Adipose tissue (tissue), 3 donors: ENCODE results near the gene PRMT3. TPM values are rescaled to one million over a fixed set of nuclear protein-coding genes. Genes with fewer than 3 reads are reported as not detected.
"Not testable (repeated sequence)": the region's sequence is repeated elsewhere in the genome, so short reads cannot be mapped to it uniquely, and the experiment has no call there.

Source experiments
- H3K27ac ChIP-seq: one replicate; pipeline ENCODE4 v1.5.1; 2013; ENCODE audit warnings: low read depth, low read length
- WGBS, 3 donors: extraction: QIAGEN DNeasy Blood & Tissue Kit; methylation state at CpG; one replicate each; pipeline ENCODE4 v1.1.7; 2013; 5-methylcytosine and 5-hydroxymethylcytosine counted together
- polyA plus RNA-seq, 3 donors: library from polyadenylated mRNA; stranded (reverse); fragments of 200-250 nt; gene quantifications; one replicate each; pipeline ENCODE4 v1.2.3, GENCODE V29; 2013
- donor health status: healthy with polysubstance abuse.
- donor health status: Bipolar disorder and iron deficiency.
- donor health status: healthy.

PRMT3 gene
- polyA plus RNA-seq, 3 donors, result 4.1 to 7.6 (median 6.3) TPM

DNA sequence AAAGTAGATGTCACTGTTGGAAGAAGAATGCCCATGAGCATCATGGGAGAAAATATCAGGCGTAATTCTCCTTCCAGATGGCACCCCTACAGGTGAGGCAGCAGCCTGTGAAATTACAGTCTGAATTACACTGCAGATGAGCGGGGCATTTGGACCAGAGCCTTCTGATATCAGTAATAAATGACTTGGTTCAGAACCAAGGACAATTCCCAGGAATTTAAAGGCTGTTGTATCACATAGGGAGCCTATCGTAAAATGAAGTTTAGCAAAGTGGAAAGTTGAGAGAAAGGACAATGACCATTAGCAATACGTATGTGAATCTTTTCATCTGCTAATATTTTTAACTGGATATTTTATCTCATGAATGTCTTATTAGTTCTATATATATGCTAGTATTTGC, 61.3 kb downstream of the PRMT3 start:
- H3K27ac ChIP-seq, result no peak overlapping the region
- 46 to 95% (median 94%) methylated on average over 4 of the region's 4 CpGs for WGBS, 3 donors

DNA sequence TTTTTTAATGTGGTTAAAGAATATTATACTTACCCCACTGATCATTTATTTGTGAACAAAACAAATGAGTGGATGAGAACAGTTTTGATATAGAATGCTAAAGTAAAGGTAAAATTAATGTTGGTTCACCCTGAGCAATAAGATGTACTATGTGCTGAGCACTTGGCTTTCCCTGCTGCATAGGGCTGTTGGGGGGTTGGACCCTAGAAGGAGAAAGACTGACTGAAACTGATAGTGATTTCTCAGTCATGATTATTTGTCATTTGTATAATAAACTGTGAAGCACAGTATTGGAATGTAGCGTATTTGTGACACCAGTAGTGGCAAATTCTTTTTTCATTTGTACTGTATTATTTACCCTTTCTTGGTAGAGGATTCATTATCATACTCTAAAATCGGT, 63.3 kb downstream of the PRMT3 start:
- WGBS, 3 donors, result 88 to 92% (median 92%) methylated on average over 2 of the region's 2 CpGs
- H3K27ac ChIP-seq, result no peak overlapping the region

DNA sequence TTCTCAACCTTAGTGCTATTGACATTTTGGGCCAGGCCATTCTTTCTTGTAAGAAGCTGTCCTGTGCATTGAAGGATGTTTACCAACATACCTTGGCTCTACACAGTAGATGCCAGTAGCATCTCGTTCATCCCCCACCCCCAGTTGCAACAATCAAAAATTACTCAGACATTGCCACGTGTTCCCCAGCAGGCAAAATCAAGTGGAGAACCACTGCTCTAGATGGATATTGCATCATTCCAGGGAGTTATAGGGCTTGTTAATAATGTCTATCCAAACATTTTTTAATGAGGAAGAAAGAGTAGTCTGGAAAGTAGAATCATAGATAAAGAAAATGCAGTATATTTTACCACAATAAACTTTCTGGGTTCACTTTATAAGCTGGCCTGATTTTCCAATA, 64.1 kb downstream of the PRMT3 start:
- H3K27ac ChIP-seq, result no peak overlapping the region

DNA sequence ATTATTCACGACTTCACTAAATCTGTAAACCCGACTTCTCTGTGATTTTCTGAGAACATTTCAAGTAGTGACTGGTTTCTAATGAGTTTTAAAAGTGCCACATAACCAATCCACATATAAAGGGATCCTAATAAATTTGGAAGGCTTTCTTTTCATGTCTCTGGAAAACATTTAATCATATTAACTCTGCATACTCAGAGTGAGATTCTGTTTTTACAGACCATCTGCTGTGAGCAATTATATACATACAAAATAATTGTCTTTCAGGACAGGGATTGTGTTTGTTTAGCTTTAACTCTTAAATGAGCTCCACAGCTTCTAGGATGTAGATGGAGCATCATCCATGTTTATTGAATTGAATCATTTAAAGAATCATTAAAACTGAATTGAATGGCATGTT, 65.1 kb downstream of the PRMT3 start:
- 82 to 94% (median 89%) methylated on average over 2 of the region's 2 CpGs for WGBS, 3 donors
- no peak overlapping the region for H3K27ac ChIP-seq

More for the DNA sequence above, 64.1 kb downstream of the PRMT3 start:
- 57 to 84% (median 71%) methylated on average over 2 of the region's 2 CpGs for WGBS, 3 donors

DNA sequence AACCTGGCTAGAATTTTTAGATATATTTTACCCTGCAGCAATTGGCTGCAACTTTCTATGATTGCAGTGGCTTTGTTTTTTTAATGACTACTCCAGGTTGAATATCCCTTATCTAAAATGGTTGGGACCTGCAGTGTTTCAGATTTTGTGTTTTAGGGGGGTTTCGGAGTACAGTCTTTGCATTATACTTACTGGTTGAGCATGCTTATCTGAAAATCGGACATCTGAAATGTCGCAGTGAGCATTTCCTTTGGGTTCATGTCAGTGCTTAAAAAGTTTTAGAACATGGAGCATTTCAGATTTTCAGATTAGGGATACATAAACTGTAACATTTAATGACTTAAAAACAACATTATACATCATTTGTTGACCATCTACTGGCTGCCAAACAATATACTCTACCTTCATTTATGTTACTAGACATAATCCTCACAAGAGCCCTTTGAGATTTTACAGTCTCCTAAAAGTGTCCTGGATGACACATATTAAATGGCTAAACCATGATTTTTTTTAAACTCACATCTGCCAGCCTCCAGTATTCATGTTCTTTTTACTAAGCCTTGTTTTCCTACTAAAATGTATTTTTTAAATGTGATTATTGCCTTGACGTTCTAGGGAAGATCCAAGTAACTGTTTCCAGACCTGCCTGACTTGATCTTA, 66.3 kb downstream of the PRMT3 start:
- H3K27ac ChIP-seq, result no peak overlapping the region
- WGBS, 3 donors, result 91 to 94% (median 93%) methylated on average over 4 of the region's 4 CpGs

DNA sequence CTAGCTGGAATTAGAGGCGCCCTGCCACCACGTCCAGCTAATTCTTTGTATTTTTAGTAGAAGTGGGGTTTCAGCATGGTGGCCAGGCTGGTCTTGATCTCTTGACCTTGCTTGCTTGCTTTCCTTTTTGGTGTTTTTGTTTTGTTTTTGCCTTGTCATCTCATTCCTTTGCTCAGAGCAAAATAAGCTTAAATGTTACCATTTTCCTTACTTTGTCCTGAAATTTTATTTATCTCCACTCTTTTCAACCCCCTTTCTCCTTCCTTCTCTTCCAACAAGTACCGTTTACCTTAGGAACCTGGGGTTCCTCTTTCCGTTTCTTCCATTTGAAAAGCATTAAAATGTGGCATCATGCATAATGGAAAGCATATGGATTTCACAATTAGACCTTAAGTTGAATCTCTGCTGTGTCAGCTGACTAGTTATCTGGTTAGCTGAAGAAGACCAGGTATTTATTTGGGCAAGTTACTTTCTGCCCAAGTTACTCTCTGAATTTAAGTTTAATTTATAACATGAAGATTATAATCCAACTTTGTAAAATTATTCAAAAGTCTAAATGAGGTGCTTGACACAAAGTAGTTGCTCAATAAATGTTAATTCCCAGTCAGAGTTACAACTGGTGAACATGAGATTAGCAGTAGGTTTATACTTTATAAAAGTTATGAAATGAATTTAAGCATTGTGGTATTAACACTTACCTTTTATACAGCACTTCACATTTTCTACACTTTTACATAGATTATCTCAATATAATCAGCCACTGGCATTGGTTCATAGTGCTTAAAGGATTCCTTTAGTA, 69.7 kb downstream of the PRMT3 start:
- H3K27ac ChIP-seq, result no peak overlapping the region
- WGBS, 3 donors, result 88 to 100% (median 91%) methylated on average over 4 of the region's 4 CpGs

DNA sequence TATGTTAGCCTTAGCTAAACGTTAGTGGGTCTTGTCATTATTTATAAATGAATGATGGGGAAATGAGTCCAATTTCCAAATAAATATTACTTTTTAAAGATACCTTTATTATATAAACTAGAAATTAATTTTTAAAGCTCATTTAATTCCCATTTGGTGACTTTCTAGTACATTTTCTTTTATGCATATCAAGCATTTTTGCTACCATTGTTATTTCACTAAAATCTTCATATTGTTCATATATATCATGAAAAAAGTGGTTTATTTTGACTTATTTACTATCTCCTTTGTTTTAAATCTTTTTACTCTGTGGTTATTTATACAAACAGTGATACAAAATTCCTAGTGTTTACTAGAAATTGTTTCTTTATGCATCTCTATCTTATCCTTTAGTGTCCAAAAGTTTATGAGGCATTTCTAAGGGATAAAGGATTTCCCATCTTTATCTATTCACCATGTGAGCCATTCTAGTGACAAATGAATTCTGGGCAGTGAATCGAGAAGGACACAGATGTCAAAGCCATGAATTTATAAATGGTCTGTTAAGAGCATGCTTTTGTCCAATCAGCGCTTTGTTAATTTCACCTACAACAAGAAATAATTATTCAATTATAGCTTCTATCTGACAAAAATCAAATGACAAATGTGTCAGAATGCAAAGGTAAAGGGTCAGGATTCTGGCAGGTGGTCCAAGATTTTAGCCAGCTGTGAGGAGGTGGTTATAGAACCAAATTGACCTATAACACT, 70.6 kb downstream of the PRMT3 start:
- WGBS, 3 donors, result 88 to 89% (median 88%) methylated on average over 3 of the region's 3 CpGs
- H3K27ac ChIP-seq, result no peak overlapping the region

DNA sequence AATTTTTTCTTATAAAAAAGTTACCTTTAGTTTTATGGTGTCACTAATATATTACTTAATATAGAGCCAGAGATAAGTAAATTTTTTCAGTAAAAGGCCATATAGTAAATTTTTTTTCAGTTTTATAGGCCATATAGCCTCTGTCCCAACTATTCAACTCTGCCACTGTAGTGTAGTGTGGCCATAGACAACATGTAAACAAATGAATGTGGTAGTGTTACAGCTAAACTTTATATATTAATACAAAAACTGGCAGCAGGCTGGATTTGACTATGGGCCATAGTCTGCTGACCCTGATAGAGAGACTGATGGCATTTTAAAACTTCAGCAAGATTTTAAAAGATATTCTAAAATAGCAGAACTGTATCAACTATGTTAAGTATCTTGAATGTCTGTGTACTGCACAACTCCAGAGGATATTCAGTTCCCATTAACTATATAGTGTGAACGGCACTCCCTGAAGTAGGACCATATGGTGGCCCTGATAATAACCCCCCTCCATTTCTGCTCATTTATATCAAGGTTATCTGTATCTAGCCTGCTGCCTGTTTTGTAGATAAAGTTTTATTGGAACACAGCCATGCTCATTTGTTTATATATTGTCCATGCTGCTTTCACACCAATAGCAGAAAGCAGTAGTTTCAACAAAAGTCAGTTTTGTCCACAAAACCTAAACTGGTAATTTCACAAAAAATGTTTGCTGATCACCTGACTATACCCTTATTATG, 71.6 kb downstream of the PRMT3 start:
- 57 to 95% (median 90%) methylated on average over 1 of the region's 1 CpG for WGBS, 3 donors
- no peak overlapping the region for H3K27ac ChIP-seq

DNA sequence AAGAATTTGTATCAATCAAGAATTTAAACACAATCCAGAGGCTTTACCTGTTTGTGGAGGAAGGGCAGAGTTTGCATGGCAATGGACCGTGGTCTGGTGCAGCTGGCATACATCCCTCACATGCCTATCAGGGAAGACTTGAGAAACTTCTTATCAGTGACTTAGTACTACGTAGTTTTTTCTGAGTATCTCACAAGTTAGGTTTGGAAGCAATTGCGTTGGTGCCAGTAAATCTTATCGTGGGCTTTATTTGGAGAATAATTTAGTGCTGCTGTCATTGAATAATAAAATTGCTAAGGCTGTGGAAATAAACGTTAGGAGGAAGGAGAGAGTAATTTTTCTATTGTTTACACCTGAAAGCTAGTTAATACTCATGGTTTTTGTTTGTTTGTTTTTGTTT, 72.3 kb downstream of the PRMT3 start:
- WGBS, 3 donors, result 37 to 69% (median 63%) methylated on average over 5 of the region's 5 CpGs
- no peak overlapping the region for H3K27ac ChIP-seq

DNA sequence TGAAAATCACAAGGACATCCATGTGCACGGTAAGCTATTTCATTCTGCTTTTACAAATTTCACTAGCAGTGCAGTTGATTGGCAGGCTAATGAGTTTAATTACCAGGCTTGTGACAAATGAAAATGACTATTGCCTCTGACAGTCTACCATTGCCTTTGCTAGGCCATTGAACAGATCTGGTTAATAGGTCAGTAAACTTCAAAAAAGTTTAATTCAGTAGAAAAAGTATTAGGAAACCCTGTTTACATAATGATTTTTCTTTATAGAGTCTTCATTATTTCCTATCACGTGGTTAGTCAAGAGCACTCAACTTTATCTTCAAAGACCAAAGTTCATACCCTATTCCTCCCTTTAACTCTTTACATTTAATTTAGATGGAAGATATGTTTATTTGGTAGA, 77.0 kb downstream of the PRMT3 start:
- H3K27ac ChIP-seq, result no peak overlapping the region
- 27 to 95% (median 74%) methylated on average over 2 of the region's 2 CpGs for WGBS, 3 donors

DNA sequence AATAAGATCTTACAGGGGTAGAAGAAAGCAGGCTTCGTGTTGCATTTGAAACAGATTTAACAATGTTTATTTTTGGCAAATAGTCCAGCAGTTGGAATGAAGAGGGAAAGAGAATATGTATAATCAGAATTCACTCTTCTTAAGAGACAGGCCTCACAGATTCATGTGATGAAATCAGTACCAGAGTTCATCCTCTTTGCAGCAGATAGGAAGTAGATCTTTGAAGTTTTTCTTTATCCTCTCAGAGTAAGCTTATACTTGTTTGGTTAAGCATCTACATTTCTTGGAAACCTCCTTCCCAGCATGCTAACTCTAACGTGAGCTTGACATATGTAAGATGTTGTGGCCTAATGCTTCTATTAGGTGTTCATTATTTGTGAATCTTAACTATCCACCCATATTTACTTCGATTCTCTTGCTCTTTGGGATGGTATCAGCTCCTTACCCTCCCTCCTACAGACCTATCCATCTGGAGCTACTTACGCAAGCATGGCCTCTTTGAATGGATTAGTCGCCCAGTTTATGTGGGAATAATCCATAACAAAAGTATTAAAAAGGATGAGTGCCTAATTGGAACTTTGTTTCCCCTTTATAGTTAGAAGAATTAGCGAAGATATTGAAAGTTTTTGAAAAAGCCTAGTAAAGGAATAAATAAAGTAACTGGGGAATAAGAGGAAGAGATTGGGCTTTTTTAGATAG, 80.1 kb downstream of the PRMT3 start:
- H3K27ac ChIP-seq, result no peak overlapping the region
- 87 to 89% (median 87%) methylated on average over 6 of the region's 6 CpGs for WGBS, 3 donors

DNA sequence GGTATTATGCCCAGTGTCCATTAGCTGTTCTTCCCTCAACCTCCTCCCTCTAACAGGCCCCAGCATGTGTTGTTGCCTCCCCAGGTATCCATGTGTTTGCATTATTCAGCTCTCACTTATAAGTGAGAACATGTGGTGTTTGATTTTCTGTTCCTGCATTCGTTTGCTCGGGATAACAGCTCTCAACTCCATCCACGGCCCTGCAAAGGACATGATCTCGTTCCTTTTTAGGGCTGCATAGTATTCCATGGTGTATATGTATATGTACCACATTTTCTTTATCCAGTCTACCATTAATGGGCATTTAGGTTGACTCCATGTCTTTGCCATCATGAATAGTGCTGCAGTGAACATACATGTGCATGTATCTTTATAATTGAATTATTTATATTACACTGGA, 82.8 kb downstream of the PRMT3 start:
- no peak overlapping the region for H3K27ac ChIP-seq
- 96 to 99% (median 97%) methylated on average over 4 of the region's 4 CpGs for WGBS, 3 donors

DNA sequence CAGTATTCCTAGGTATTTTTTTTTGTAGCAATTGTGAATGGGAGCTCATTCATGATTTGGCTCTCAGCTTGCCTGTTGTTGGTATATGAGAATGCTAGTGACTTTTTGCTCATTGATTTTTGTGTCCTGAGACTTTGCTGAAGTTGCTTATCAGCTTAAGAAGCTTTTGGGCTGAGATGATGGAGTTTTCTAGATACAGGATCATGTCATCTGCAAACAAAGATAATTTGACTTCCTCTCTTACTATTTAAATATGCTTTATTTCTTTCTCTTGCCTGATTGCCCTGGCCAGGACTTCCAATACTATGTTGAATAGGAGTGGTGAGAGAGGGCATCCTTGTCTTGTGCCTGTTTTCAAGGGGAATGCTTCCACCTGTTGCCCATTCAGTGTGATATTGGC, 84.4 kb downstream of the PRMT3 start:
- H3K27ac ChIP-seq, result not testable (repeated sequence)

DNA sequence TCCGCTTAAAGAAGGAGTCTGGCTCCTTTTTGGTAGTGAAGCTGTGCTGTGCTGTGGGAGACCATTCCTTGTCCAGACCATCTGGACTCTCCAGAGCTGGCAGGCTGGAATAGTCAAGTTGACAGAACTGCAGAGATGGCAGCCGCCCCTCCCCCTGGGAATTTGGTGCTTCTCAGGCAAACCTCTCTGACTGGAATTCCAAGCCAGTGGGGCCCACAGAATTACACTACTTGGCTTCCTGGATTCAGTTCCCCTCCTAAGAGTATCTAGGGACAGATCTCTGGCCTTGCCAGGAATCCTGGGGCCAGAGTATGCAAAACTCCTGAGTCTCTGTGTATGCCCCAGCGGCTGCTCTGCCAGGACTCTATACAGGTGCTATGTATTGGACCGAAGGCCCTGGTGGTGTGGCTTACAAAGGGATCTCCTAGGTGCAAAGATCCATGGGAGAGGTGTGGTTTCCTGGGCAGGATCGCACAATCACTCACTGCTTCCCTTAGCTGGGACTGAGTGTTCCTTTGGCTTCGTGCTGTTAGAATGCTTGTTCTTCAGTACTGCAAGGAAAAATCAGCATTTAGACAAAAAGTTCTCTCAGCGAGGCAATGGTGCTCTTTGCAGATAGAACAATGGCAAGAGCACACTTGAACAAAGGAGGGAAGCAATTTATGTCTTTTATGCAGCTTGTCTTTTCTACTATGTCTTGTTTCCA, 86.8 kb downstream of the PRMT3 start:
- H3K27ac ChIP-seq, result no peak overlapping the region
- 76 to 82% (median 77%) methylated on average over 7 of the region's 7 CpGs for WGBS, 3 donors

DNA sequence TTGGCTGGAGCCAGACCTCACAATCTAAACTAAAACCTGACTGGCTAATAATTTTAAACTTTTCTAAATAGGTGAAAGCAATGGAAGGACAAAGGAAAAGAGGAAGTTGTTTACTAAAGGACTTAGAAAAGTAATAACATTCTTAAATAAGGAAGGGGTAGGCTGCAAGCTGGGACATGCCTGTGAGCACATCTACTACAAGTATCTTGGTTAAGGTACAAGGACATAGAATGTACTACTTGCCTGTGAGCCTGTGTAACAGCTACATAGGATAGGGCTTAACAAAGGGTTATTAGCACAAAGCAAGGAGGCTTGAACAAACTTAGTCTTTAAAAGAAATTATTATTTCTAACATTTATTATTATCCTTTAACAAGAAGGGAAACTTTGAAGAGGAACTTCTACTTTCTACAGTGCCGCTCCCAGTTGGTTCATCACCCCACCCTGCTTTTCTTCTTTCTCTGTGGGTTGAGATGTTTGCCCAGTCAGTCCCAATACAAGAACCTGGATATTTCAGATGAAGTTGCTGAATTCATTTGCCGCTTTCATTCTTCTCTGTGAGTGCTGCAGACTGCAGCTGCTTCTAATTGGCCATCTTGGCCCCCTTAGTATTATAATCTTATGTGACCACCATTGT, 87.5 kb downstream of the PRMT3 start:
- WGBS, 3 donors, result 83 to 90% (median 86%) methylated on average over 2 of the region's 2 CpGs
- no peak overlapping the region for H3K27ac ChIP-seq

DNA sequence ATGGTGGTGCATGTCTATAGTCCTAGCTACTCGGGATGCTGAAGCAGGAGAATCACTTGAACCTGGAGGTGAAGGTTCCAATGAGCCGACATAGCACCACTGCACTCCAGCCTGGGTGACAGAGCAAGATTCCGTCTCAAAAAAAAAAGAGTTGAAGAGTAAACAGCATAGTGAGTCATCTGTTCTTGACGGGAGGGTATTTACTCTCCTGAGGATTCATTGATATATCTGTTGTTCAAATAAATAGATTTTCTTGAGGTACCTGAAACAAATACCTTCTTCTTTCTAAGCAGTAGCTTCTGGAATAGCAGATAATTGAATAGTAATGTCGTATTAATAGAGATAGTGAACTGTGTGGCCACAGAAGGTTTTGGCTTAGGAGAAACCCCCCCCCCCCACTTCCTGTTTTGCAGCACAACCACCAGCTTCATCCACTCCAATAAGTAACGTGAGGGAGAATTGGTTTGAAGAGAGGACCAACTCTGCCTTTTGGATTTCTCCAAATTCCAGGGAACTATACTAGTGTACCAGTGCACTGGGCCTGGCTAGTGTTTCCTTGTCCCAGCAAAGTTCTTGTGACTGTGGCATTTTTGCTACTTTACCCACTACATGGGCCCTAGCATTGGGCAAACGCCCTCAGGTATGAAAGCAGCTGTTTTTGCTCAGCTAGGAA, 90.0 kb downstream of the PRMT3 start:
- WGBS, 3 donors, result 78 to 81% (median 80%) methylated on average over 7 of the region's 7 CpGs
- no peak overlapping the region for H3K27ac ChIP-seq

DNA sequence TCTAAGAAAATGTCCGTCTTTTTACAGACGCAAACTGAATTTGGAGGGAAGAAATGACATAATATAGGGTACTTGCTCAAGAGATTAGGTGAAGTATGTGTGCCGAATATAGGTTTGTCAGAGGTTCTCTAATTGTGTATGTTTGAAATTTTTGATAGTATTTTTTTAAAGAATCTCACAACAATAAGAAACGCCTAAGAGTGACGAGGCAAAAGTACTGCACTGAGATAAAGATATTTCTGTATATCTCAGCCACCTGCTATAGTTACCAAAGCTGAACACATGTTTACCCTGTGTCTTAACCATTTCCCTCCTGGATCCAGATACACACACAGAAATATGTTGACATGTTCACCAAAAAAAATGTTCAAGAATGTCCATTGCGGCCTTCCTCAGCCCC, 92.0 kb downstream of the PRMT3 start:
- 60 to 98% (median 96%) methylated on average over 6 of the region's 6 CpGs for WGBS, 3 donors
- H3K27ac ChIP-seq, result no peak overlapping the region
